Caco-2 (cell line): Measurements from ENCODE around the gene DOCK2. TPM values are rescaled to one million over a fixed set of nuclear protein-coding genes. Genes with fewer than 3 reads are reported as not detected.

ENCODE experiments used
- BruUV-seq: library from RNA; stranded (reverse); fragments of 400-500 nt; replicated peaks from 2 replicates; lab custom pipeline; 2021; lab: Mats Ljungman, UMichigan
- CTCF ChIA-PET: fragments of 300-600 bp; sonication (Branson Sonifier 250); formaldehyde crosslinking; loops from one replicate; lab custom pipeline; 2022; ENCODE audit warnings: antibody characterized with exemption; lab: Charles Lee
- POLR2A ChIA-PET: fragments of 300-600 bp; sonication (Branson Sonifier 250); formaldehyde crosslinking; loops from one replicate; lab custom pipeline; 2022; ENCODE audit warnings: antibody characterized with exemption; lab: Charles Lee
- DNase-seq, 2 experiments: peaks; one replicate each; pipeline versions ENCODE4 v3.0.0 to v3.0.0-alpha.2; 2020 to 2022
- H3K27me3 ChIP-seq: replicated peaks from 2 replicates; pipeline ENCODE4 v1.6.0; 2011; ENCODE audit warnings: low read length; ENCODE audit not compliant: control insufficient read depth, insufficient read depth
- H3K36me3 ChIP-seq: 2 replicates; pipeline ENCODE4 v1.5.1; 2011; ENCODE audit warnings: low read length; ENCODE audit not compliant: control insufficient read depth, insufficient read depth
- H3K4me1 ChIP-seq: fragments of 250-450 bp; sonication (Bioruptor Pico); 2 replicates; pipeline ENCODE4 v1.5.1; 2020; ENCODE audit warnings: mild to moderate bottlenecking
- H3K4me3 ChIP-seq: 2 replicates; pipeline ENCODE4 v1.5.1; 2011; ENCODE audit warnings: low read depth, mild to moderate bottlenecking, control low read depth, low read length
- H3K9me3 ChIP-seq: fragments of 250-450 bp; sonication (Bioruptor Pico); 2 replicates; pipeline ENCODE4 v1.5.1; 2020; ENCODE audit warnings: mild to moderate bottlenecking, moderate library complexity
- H3K27ac Mint-ChIP-seq: one replicate; pipeline ENCODE4 v1.8.0; 2022; ENCODE audit warnings: mixed read lengths; ENCODE audit not compliant: unreplicated experiment
- H3K27me3 Mint-ChIP-seq: one replicate; pipeline ENCODE4 v1.8.0; 2022; ENCODE audit warnings: mixed read lengths; ENCODE audit not compliant: insufficient read depth, unreplicated experiment
- H3K36me3 Mint-ChIP-seq: one replicate; pipeline ENCODE4 v1.8.0; 2022; ENCODE audit warnings: mild to moderate bottlenecking, mixed read lengths; ENCODE audit not compliant: insufficient read depth, unreplicated experiment
- H3K4me1 Mint-ChIP-seq: one replicate; pipeline ENCODE4 v1.8.0; 2022; ENCODE audit warnings: low read depth, mixed read lengths; ENCODE audit not compliant: unreplicated experiment
- H3K4me3 Mint-ChIP-seq: one replicate; pipeline ENCODE4 v1.8.0; 2022; ENCODE audit warnings: mild to moderate bottlenecking, moderate library complexity, mixed read lengths; ENCODE audit not compliant: unreplicated experiment
- H3K9me3 Mint-ChIP-seq: one replicate; pipeline ENCODE4 v1.8.0; 2022; ENCODE audit warnings: mixed read lengths; ENCODE audit not compliant: unreplicated experiment
- intact Hi-C: fragments of 100-400 bp; cut with micrococcal nuclease; formaldehyde crosslinking; loops from one replicate; pipeline ENCODE4 v1.10.0; 2022; ENCODE audit not compliant: unreplicated experiment
- total RNA-seq: library from RNA; stranded (reverse); gene quantifications from 2 replicates; pipeline ENCODE4 v1.2.3, GENCODE V29; 2022
- TF ChIP-seq, protein P1 (sequence below), 2 experiments: fragments of 200-600 bp in 1 of 2; IDR thresholded peaks; 1 replicate in 1 of 2; 2 replicates in 1 of 2; pipeline versions ENCODE4 v1.5.1 to v1.8.0; 2011 to 2022; ENCODE audit warnings: antibody characterized with exemption in 1 of 2, control low read depth in 1 of 2, inconsistent platforms in 1 of 2, low read depth in 1 of 2, low read length in 1 of 2, mild to moderate bottlenecking in 1 of 2, moderate library complexity in 1 of 2; ENCODE audit not compliant: insufficient read depth in 1 of 2, severe bottlenecking in 1 of 2, unreplicated experiment in 1 of 2

DOCK2 gene
- total RNA-seq, 1 experiment from 2014 or later, result 0.09 TPM

DNA sequence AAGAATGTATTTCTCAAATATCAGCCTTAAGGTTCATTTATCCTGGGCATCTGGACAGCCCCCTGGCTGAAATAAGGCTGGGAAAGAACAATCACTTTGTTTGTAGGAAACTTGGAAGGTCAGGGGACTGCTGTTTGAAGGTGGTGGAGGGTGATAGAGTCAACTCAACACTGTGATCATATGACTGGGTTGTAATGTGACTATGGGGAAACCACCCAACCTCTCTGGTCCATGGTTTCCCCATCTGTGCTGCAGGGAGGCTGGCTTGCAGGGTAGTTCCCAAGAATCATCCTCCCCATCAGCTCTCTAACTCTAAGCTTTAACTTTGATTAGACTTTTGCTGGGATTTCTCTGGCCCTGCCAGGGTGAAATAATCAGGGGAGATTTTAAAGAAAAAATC, 333.3 kb downstream of the DOCK2 start:
- intact Hi-C loops, result no loop called here
- no peak for DNase-seq
- TF ChIP-seq, protein P1, sequence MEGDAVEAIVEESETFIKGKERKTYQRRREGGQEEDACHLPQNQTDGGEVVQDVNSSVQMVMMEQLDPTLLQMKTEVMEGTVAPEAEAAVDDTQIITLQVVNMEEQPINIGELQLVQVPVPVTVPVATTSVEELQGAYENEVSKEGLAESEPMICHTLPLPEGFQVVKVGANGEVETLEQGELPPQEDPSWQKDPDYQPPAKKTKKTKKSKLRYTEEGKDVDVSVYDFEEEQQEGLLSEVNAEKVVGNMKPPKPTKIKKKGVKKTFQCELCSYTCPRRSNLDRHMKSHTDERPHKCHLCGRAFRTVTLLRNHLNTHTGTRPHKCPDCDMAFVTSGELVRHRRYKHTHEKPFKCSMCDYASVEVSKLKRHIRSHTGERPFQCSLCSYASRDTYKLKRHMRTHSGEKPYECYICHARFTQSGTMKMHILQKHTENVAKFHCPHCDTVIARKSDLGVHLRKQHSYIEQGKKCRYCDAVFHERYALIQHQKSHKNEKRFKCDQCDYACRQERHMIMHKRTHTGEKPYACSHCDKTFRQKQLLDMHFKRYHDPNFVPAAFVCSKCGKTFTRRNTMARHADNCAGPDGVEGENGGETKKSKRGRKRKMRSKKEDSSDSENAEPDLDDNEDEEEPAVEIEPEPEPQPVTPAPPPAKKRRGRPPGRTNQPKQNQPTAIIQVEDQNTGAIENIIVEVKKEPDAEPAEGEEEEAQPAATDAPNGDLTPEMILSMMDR (IDR thresholded peaks at IDR 0.05; ENCODE audit: insufficient read depth in 1 of 2, low read depth in 1 of 2, low read length in 1 of 2, severe bottlenecking in 1 of 2, unreplicated experiment in 1 of 2), result no peak
- Mint-ChIP-seq H3K9me3 (no peaks in the 10 kb centered on the region), H3K36me3 (no peaks in the 10 kb centered on the region), H3K27ac (no peak overlapping the region), H3K4me3 (no peak overlapping the region), H3K27me3 (peaks cover under 1% of the 10 kb centered on the region), H3K4me1 (peaks cover 6% of the 10 kb centered on the region)
- POLR2A ChIA-PET, result no interaction called here
- Histone ChIP-seq H3K27me3 (no peaks in the 10 kb centered on the region), H3K4me1 (peaks cover 26% of the 10 kb centered on the region), H3K4me3 (no peak overlapping the region), H3K9me3 (no peaks in the 10 kb centered on the region), H3K36me3 (no peaks in the 10 kb centered on the region)
- no TSS peak for BruUV-seq
- CTCF ChIA-PET, result no interaction called here

DNA sequence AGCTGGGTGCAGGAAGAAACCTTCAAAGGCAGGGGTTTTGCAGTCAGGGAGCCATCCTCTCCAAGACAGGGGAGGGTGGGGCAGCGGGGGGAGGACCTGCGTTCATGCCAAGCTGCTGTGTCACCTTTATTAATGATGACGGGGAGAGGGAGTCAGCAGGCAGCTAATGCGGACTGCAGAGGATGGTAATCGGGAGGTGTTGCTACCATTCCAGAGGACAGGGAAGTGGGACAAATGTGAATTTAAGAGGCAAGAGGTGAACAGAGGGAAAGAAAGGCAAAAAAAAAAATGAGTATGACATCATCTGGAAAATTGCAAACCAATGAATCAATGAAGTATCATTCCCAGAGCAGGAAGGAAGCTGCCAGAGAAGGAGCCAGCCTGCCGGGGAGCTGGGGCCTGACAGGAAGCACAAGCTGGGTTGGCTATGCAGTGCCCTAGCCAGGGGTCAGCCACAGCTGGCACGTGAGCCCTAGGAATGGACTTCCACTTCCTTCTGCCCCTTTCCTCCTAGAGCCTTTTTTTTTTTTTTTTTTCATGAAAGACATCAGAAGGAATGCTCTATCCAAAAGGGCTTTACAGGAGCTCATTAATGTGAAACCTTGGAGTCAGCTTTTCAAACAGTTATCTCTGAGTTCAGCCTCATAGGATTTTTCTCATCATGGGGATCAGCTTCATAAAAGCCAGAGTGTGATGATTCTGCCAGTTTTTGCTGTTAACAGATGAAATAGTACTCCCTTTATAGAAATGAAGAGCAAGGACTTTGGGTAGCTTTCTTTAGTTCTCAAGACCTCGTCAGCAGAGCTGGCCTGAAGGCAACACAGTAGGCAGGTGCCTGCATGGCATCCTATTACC, 334.1 kb downstream of the DOCK2 start:
- Histone ChIP-seq H3K4me3 (no peak overlapping the region), H3K9me3 (no peaks in the 10 kb centered on the region), H3K36me3 (no peaks in the 10 kb centered on the region), H3K4me1 (peaks cover 26% of the 10 kb centered on the region), H3K27me3 (no peaks in the 10 kb centered on the region)
- POLR2A ChIA-PET, result no interaction called here
- Mint-ChIP-seq H3K27ac (no peak overlapping the region), H3K36me3 (no peaks in the 10 kb centered on the region), H3K4me3 (no peak overlapping the region), H3K9me3 (no peaks in the 10 kb centered on the region), H3K4me1 (peaks cover 6% of the 10 kb centered on the region), H3K27me3 (peaks cover 3% of the 10 kb centered on the region)
- no TSS peak for BruUV-seq
- intact Hi-C loops, result no loop called here
- CTCF ChIA-PET, result interaction anchor here (0.6 to 1.6 kb wide), 2 partner anchors 9 to 335 kb away, joined by 3 to 8 read pairs; partner anchors contain the start of gene INSYN2B
- DNase-seq, result no peak
- TF ChIP-seq, protein P1 (IDR thresholded peaks at IDR 0.05; ENCODE audit: insufficient read depth in 1 of 2, low read depth in 1 of 2, low read length in 1 of 2, severe bottlenecking in 1 of 2, unreplicated experiment in 1 of 2), result no peak

DNA sequence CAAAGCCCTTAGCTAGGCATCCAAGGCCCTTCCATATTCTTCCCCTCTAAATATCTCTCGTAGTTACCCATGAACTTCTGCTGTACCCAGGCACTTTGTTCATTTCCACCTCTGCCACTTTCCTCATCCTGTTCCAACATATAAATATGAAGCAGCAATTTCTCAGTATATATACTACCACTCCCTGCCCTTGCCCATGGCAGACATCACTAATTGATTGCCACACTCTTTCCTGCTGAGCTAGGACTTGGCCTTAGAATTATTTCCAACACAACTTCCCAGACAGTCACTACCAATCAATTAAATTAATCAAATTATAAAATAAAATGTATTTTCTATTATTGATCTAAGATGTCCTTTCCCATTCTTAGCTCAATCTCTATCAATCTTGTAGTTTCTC, 334.7 kb downstream of the DOCK2 start:
- Mint-ChIP-seq H3K4me1 (peaks cover 6% of the 10 kb centered on the region), H3K4me3 (no peak overlapping the region), H3K36me3 (no peaks in the 10 kb centered on the region), H3K27ac (no peak overlapping the region), H3K9me3 (no peaks in the 10 kb centered on the region), H3K27me3 (peaks cover 3% of the 10 kb centered on the region)
- CTCF ChIA-PET, result interaction anchor here (0.6 to 1.6 kb wide), 2 partner anchors 9 to 335 kb away, joined by 3 to 8 read pairs; partner anchors contain the start of gene INSYN2B
- no peak overlapping the region for H3K4me3 ChIP-seq
- H3K36me3 ChIP-seq, result no peaks in the 10 kb centered on the region
- POLR2A ChIA-PET, result no interaction called here
- BruUV-seq, result no TSS peak
- no peaks in the 10 kb centered on the region for H3K27me3 ChIP-seq
- DNase-seq, result no peak
- intact Hi-C loops, result no loop called here
- TF ChIP-seq, protein P1 (IDR thresholded peaks at IDR 0.05; ENCODE audit: insufficient read depth in 1 of 2, low read depth in 1 of 2, low read length in 1 of 2, severe bottlenecking in 1 of 2, unreplicated experiment in 1 of 2), result no peak
- H3K4me1 ChIP-seq, result peaks cover 26% of the 10 kb centered on the region
- H3K9me3 ChIP-seq, result no peaks in the 10 kb centered on the region
